ENCODE data around the gene TPGS1. TPM values are rescaled to one million over a fixed set of nuclear protein-coding genes. Genes with fewer than 3 reads are reported as not detected.

Gene TPGS1
- total and polyA plus RNA-seq, 2 donors (not counting 1 experiment from before 2014, with no cell fraction given) = 8.1 to 33.8 TPM

DNA sequence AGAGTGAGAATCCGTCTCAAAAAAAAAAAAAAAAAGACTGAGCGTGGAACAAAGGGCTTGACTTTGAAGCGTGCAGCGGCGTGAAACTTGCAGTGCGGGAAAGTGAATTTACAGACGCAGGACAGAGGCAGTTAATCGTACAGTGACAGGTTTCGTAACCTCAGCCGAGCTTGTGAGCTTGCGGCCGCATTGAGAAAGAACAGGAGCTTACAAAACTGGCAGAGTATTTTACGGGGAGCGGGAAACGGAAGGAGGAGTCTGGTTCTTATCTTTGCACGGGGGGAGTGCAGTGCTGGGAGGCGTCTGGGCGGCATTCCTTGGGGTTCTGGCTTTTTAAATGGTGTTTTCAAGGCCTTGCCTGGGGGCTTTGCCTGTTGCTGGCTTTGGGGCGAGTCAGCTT is 59.1 kb downstream of the TPGS1 start:
- no peak overlapping the region for H3K4me2 ChIP-seq (replicated peaks; ENCODE audit: low read depth, low read length, poor library complexity, severe bottlenecking)
- no peak for DNase-seq

DNA sequence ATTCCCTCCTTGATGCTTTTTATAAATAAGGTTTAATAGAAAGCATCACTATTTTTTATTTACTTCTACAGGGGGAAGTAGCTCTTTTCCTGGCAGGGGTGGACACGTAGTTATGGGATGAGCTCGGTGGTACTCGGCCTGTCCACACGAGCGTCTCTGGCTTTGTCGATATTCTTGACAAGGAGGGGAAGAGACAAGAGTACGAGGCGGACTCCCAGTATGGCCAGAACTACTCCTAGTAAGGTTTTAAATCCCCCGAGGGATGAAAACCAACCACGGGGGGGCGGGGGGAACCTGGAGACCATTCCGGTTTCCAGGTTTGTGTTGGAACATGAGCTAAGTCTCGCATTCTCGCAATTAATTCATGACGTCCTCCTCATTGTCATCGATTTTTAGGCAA is 59.5 kb downstream of the TPGS1 start:
- intact Hi-C loops (cut with micrococcal nuclease) = no loop called here
- no peaks in the 10 kb centered on the region for H3K9me3 Mint-ChIP-seq (ENCODE audit: insufficient read depth)
- TF ChIP-seq, protein P1, sequence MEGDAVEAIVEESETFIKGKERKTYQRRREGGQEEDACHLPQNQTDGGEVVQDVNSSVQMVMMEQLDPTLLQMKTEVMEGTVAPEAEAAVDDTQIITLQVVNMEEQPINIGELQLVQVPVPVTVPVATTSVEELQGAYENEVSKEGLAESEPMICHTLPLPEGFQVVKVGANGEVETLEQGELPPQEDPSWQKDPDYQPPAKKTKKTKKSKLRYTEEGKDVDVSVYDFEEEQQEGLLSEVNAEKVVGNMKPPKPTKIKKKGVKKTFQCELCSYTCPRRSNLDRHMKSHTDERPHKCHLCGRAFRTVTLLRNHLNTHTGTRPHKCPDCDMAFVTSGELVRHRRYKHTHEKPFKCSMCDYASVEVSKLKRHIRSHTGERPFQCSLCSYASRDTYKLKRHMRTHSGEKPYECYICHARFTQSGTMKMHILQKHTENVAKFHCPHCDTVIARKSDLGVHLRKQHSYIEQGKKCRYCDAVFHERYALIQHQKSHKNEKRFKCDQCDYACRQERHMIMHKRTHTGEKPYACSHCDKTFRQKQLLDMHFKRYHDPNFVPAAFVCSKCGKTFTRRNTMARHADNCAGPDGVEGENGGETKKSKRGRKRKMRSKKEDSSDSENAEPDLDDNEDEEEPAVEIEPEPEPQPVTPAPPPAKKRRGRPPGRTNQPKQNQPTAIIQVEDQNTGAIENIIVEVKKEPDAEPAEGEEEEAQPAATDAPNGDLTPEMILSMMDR (IDR thresholded peaks at IDR 0.05) = no peak
- no peaks in the 10 kb centered on the region for H4K20me1 ChIP-seq (ENCODE audit: control insufficient read depth, insufficient read depth, low read length, poor library complexity, severe bottlenecking)
- no peaks in the 10 kb centered on the region for H3K27me3 Mint-ChIP-seq
- CTCF ChIA-PET = interaction anchor here (1.0 to 1.6 kb wide), 2 partner anchors 56 to 96 kb away, joined by 3 read pairs; partner anchors contain the start of gene RNF126
- peaks cover 0 to 2% (median 0%) of the 10 kb centered on the region in 3 donors for H3K9me3 ChIP-seq (ENCODE audit: control extremely low read depth in 1 of 3, control insufficient read depth in 2 of 3, insufficient read depth in 1 of 3, low read length in 2 of 3)
- H3K27ac ChIP-seq (ENCODE audit: low read length in 2 of 2) = no peak overlapping the region
- peaks cover 9% of the 10 kb centered on the region for H3K4me1 Mint-ChIP-seq
- H3K27ac Mint-ChIP-seq = no peak overlapping the region
- peaks cover 0 to 9% of the 10 kb centered on the region in 2 donors for H3K4me1 ChIP-seq (ENCODE audit: control insufficient read depth in 2 of 2, insufficient read depth in 2 of 2, low read length in 2 of 2)
- H3K36me3 ChIP-seq (replicated peaks in 1 of 2; ENCODE audit: control extremely low read depth in 1 of 2, control insufficient read depth in 1 of 2, extremely low read depth in 1 of 2, insufficient read depth in 2 of 2, low read length in 1 of 2) = no peaks in the 10 kb centered on the region
- H3K79me2 ChIP-seq (ENCODE audit: control insufficient read depth, insufficient read depth, low read length) = no peaks in the 10 kb centered on the region
- H3K4me3 Mint-ChIP-seq = no peak overlapping the region
- WGBS (ENCODE audit: insufficient coverage) = 90% methylated on average over 14 of the region's 16 CpGs
- H3K4me3 ChIP-seq (ENCODE audit: control extremely low read depth in 1 of 5, extremely low read depth in 1 of 5, insufficient read depth in 1 of 5, low read depth in 2 of 5, low read length in 4 of 5) = peak overlapping the region in 1 of 5 experiments; percentile 52
- POLR2A ChIA-PET = no interaction called here
- H2AFZ ChIP-seq (ENCODE audit: insufficient read depth, low read depth, low read length, poor library complexity, severe bottlenecking) = no peak overlapping the region
- H3K27me3 ChIP-seq (replicated peaks in 1 of 4; ENCODE audit: control extremely low read depth in 1 of 4, control insufficient read depth in 3 of 4, insufficient read depth in 4 of 4, low read length in 3 of 4) = no peaks in the 10 kb centered on the region
- no peak overlapping the region for H3K9ac ChIP-seq (ENCODE audit: low read length)
- no peak overlapping the region for H3K4me2 ChIP-seq (replicated peaks; ENCODE audit: low read depth, low read length, poor library complexity, severe bottlenecking)
- no peak for DNase-seq
- ATAC-seq (ENCODE audit: low read depth) = no peak

More for the DNA sequence above, 59.1 kb downstream of the TPGS1 start:
- intact Hi-C loops (cut with micrococcal nuclease) = no loop called here
- H3K27ac Mint-ChIP-seq = no peak overlapping the region
- H3K27me3 ChIP-seq (replicated peaks in 1 of 4; ENCODE audit: control extremely low read depth in 1 of 4, control insufficient read depth in 3 of 4, insufficient read depth in 4 of 4, low read length in 3 of 4) = no peaks in the 10 kb centered on the region
- no peaks in the 10 kb centered on the region for H3K9me3 Mint-ChIP-seq (ENCODE audit: insufficient read depth)
- peaks cover 0 to 6% of the 10 kb centered on the region in 2 donors for H3K4me1 ChIP-seq (ENCODE audit: control insufficient read depth in 2 of 2, insufficient read depth in 2 of 2, low read length in 2 of 2)
- peak overlapping the region in 1 of 5 experiments; percentile 52 for H3K4me3 ChIP-seq (ENCODE audit: control extremely low read depth in 1 of 5, extremely low read depth in 1 of 5, insufficient read depth in 1 of 5, low read depth in 2 of 5, low read length in 4 of 5)
- ChIA-PET CTCF (no interaction called here), POLR2A (no interaction called here)
- 93% methylated on average over 17 of the region's 19 CpGs for WGBS (ENCODE audit: insufficient coverage)
- TF ChIP-seq, protein P1 (IDR thresholded peaks at IDR 0.05) = no peak
- TF ChIP-seq EZH2 (IDR thresholded peaks at IDR 0.05; ENCODE audit: borderline replicate concordance, insufficient read depth, low read depth, low read length, poor library complexity, severe bottlenecking) = no peak
- H3K79me2 ChIP-seq (ENCODE audit: control insufficient read depth, insufficient read depth, low read length) = no peaks in the 10 kb centered on the region
- H3K4me1 Mint-ChIP-seq = peaks cover 9% of the 10 kb centered on the region
- no peak overlapping the region for H3K27ac ChIP-seq (ENCODE audit: low read length in 2 of 2)
- H3K27me3 Mint-ChIP-seq = no peaks in the 10 kb centered on the region
- H3K9ac ChIP-seq (ENCODE audit: low read length) = no peak overlapping the region
- no peaks in the 10 kb centered on the region for H4K20me1 ChIP-seq (ENCODE audit: control insufficient read depth, insufficient read depth, low read length, poor library complexity, severe bottlenecking)
- no peaks in the 10 kb centered on the region for H3K36me3 ChIP-seq (replicated peaks in 1 of 2; ENCODE audit: control extremely low read depth in 1 of 2, control insufficient read depth in 1 of 2, extremely low read depth in 1 of 2, insufficient read depth in 2 of 2, low read length in 1 of 2)
- H3K9me3 ChIP-seq (ENCODE audit: control extremely low read depth in 1 of 3, control insufficient read depth in 2 of 3, insufficient read depth in 1 of 3, low read length in 2 of 3) = peaks cover 0 to 2% (median 0%) of the 10 kb centered on the region in 3 donors
- H3K4me3 Mint-ChIP-seq = no peak overlapping the region
- no peak overlapping the region for H2AFZ ChIP-seq (ENCODE audit: insufficient read depth, low read depth, low read length, poor library complexity, severe bottlenecking)
- ATAC-seq (ENCODE audit: low read depth) = no peak
